Muscle of arm (tissue), 12 donors: ENCODE results near the gene FHOD3. TPM values are rescaled to one million over a fixed set of nuclear protein-coding genes. Genes with fewer than 3 reads are reported as not detected.
A peak's percentile ranks its signal among the peaks of the same experiment; 100 is the strongest.

ENCODE experiments used
- DNase-seq: peaks from one replicate; pipeline ENCODE4 v3.0.0-alpha.2; 2013
- polyA plus RNA-seq, 12 donors: library from polyadenylated mRNA; unstranded; fragments of 120-200 nt; gene quantifications; one replicate each; pipeline ENCODE4 v1.2.1, GENCODE V29; 2013; ENCODE audit not compliant: insufficient read length in 12 of 12

Gene FHOD3
- polyA plus RNA-seq, 12 donors: 25.5 to 44.0 (median 34.7) TPM; not detected in 1

DNA sequence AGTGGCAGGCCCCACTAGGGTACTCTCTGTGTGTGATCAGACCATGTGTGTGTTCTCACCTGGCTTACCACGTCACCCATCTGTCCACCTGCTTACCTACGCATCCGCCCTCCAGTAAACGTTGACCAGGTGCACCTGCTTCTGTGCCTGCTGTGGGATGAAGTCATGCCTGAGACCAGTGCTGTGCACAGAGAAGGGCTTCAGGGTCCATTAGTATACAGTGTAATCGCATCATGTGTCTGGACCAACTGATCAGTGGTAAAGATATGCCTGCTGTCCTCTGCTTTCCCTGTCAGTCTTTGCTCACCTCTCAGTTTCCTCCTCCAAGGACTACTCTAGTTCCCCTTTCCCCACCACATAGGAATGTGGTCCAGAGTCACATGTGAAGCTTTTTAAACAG is 109.3 kb downstream of the FHOD3 start:
- no peak for DNase-seq

GRCh38 chr18:36408606-36409005 is 111.1 kb downstream of the FHOD3 start:
- no peak for DNase-seq

DNA sequence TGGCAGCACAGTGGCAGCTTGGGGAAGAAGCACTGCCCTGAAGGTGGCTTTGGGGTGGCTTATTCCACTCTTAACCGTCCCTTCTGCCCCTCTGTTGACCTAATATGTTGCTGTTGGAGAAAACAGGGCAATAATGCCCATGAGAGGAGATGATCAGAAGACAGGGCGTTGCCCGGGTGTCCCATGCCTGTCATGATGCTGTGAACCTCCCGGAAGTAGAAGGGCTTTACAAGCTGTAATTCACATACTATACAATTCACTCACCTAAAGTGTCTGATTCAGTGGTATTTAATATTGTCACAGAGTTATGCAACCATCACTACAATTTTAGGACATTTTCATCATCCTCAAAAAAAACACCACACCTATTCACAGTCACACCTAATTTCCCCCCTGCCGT is 112.3 kb downstream of the FHOD3 start:
- no peak for DNase-seq

GRCh38 chr18:36410346-36410745 is 112.8 kb downstream of the FHOD3 start:
- DNase-seq: no peak

- no peak for DNase-seq
Observed at GRCh38 chr18:36411745-36412168, 114.2 kb downstream of the FHOD3 start.

GRCh38 chr18:36412778-36413177 is 115.3 kb downstream of the FHOD3 start:
- no peak for DNase-seq

- no peak for DNase-seq
Observed at GRCh38 chr18:36415171-36415570, 117.7 kb downstream of the FHOD3 start.

GRCh38 chr18:36415625-36416024 is 118.1 kb downstream of the FHOD3 start:
- no peak for DNase-seq

- DNase-seq: no peak
Observed at GRCh38 chr18:36419188-36419899, 121.8 kb downstream of the FHOD3 start.

- no peak for DNase-seq
Observed at GRCh38 chr18:36419900-36420531, 122.5 kb downstream of the FHOD3 start.

DNA sequence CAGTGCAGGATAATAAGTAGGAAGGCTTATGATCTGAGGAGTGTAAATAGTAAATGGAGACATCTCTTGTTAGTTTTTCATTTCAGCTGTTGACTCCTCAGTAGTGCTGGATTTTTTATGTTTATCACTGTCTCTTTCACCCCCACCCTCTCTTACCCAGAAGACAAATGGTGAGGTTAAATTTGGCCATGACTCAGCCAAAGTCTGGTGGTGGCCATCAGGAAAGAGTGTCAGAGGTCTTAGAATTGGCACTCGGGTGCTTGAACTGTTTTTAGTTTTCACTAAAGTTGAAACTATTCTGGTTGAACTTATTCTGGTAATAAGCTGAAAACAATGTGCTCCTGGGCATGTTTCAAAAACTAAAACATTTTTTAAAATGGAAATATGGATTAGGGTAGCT is 123.3 kb downstream of the FHOD3 start:
- no peak for DNase-seq

DNA sequence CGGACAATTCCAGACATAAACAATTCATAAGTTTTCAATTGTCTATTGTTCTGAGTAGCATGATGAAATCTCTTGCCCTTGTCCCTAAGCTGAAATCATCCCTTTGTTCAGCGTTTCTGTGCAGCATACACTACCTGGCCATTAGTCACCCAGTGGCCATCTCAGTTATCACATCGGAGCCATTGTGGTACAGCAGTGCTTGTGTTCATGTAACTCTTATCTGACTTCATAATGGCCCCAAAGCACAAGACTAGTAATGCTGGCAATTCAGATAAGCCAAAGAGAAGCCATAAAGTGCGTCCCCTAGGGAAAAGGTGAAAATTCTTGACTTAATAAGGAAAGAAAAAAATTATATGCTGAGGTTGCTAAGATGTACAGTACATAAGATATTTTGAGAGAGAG is 127.2 kb downstream of the FHOD3 start:
- no peak for DNase-seq

- DNase-seq: no peak
Observed at GRCh38 chr18:36427369-36427768, 129.9 kb downstream of the FHOD3 start.

GRCh38 chr18:36427831-36428230 is 130.3 kb downstream of the FHOD3 start:
- no peak for DNase-seq

DNA sequence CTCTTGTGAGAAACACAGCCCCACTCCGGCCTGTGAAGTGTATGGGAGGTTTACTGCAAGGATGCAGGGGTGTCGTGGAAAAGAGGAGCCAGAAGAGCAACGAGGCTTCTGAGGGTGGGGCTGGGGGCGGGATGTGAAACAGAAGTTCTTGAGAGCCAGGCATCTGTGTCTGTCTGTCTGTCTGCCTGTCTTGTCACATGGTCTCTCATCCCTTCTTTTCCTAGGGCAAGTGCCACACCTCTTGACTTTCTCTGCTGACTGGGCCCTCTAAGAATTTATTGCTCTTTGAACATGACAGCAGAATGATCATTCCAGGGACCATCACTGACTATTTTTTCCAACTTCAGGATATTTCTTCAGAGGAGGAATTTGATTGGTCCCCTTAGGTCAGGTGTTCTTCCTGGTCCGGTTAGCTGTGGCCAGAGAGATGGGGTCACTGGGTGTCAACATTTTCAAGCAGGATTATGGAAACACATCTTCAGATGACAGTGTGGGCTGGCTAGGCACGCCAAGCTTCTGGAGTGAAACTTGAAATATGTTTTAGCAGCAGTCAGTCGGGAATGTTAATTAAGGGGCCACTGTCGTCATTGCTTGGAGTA is 131.0 kb downstream of the FHOD3 start:
- DNase-seq: no peak

- DNase-seq: no peak
Observed at GRCh38 chr18:36432880-36433555, 135.5 kb downstream of the FHOD3 start.

DNA sequence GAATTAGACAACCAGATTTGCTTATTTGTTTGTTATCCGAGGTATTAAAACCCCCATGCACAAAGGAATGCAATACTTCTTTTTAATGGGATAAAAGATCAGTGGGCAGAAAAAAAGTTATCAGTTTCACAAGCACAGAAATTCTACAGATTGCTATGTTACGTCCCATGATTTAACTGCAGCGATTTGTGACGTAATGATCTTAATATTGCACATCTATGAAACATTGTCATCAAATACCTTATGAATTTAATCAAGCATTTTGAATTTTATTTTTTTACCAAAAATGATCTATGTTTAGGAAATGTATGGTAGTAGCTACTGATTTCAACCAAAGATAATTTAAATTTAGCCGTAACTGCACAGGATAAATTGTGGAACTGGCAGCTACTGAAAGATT is 138.9 kb downstream of the FHOD3 start:
- no peak for DNase-seq

- no peak for DNase-seq
Observed at GRCh38 chr18:36440614-36441013, 143.1 kb downstream of the FHOD3 start.

DNA sequence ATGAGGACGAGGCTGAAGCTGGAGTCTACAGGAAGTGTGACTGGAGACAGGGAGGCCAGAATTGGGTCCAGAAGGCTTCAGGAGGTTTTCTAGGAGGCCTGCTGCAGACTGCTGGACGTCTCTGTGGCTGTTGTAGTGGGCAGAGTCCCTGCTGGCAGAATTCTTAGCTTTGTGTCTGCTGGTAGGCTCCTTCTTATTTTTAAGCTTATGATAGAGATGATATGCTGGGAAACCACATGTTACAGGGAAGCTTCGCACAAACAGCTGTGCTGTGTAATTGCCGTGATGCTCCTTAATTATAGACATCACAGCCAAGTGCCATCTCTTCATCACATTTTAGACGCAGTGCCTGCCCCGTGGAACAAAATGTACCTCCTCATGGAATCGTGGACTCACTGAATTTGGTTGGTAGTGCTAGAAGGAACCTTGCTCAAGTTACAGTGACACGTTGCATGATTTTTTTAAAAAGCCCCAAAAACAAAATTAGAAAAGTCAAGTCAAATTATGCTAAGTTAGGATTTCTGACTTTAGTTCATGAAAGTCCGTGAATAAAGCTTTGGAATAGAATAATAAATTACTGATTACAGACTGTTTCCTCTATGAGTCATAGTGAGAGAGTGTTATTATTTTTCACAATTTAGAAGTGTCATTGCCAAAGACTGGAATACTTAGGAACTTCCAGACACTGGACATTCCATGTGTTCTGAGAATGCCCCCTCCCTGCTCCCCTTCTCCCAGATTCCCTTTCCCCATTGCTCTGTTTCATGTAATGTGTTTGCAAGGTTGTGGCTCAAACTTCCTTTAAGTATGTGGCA is 144.1 kb downstream of the FHOD3 start:
- peak; percentile 48 for DNase-seq

DNA sequence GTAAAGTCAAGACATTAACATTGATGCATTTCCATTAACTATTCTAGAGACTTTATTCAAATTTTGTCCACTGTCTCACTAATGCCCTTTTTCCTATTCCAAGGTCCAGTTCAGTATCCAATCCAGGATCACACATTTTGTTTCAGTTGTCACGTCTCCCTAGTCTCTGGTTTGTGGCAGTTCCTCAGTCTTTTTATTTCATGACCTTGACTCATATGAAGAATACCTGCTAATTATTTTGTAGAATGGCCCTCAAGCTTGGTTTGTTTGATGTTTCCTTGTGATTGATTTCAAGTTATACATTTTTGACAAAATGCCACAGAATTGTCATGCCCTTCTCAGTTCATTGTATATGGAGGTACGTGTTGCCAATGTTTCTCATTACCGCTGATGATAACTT is 145.2 kb downstream of the FHOD3 start:
- no peak for DNase-seq

DNA sequence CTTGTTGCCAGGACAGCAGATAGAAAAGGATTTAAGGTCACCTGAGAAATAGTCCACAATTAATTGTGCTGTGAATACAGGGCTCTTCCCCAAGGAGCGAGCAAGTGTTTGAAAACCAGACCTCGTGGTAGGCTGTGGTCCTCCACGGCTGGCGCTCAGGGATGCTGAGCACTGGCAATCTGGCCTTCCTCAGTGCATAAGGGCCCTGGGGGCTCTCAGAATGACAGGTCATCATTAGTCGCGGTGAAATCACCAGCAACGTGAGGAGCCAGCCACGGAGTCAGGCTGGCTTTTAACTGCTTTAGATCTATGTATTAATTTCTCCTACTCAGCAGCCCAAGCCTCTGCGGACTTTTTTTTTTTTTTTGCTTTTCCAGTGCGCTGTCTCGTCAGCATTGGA is 148.5 kb downstream of the FHOD3 start:
- DNase-seq: no peak
